GM18951 (cell line): ENCODE data around the gene PSMB8.

Experiments used
- POLR2A ChIP-seq: IDR thresholded peaks from 4 replicates; pipeline ENCODE4 v1.6.1; 2011; ENCODE audit warnings: mild to moderate bottlenecking; ENCODE audit not compliant: insufficient read length, insufficient read depth; ENCODE audit errors: extremely low read depth
- in situ Hi-C: fragments of 300-500 bp; cut with MboI; formaldehyde crosslinking; loops from one replicate; pipeline ENCODE4 v1.12.0; 2022; ENCODE audit warnings: low sequenced_read_pairs, mixed read lengths, inconsistent platforms; ENCODE audit not compliant: unreplicated experiment

The PSMB8 gene

DNA sequence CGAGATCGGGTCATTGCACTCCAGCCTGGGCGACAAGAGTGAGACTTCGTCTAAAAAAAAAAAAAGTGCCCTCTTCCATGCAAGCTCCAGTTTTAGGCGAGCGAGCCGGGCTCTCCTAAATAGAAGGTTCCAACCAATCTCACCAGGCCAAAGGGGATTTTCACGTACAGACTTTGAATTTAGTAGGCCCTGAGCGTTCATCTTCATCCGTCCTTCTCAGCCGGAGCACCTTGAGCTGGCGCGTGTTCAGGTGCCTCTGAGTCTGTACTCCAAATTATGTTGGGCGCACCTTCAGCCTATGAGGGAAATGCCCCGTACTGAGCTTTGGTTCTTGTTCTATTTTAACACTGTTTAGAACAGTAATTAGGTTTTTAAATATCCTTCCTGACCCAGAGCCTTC is 4.5 kb downstream of the PSMB8 start:
- no peak for TF ChIP-seq POLR2A
- in situ Hi-C loops = no loop called here

DNA sequence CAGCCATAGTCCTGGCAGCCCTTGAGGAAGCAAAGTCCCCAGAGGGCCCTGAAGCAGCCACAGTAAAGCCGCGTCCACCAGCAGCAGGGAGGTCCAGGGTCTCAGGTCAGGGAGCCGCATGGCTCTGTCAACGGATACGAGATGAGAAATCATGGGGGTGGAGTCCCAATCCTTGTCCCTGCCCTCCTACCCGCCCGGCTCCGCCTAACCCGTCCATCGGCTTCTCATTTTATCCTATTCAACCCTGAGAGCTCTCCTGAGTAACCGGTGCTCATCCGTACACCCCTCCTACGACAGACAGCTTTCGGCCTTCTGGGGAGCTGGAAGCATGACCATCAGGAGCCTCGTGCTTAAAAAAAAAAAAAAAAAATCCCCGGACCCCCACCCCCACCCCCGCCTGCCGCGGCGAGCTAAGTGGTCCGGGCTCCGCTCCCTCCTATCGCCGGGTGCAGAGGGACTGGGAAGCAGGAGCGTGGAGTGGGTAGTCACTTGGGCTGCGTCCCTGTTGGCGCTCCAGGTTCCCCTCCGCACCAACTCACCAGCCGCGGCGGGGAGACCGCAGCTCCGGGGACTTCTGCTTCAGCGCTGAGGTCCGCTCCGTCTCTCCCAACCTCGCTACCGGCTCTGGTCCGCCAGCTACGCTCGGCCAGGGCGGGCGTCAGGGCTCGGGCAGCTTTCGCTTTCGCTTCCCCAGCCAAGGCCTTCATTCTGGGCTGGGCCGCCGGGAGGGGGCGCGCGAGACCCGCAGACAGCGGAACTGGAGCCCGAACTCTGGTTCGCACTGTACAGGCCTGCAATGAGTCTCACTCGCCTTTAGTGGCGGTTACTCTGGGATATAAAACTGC is 5.5 kb downstream of the PSMB8 start, which contains the start of gene TAP2:
Gene TAP2, minus strand, starts transcription at position 626 of the 845 bp plus-strand sequence. Its CDS starts 506 bp downstream, at position 120.
- in situ Hi-C loops = no loop called here
- peak; percentile 82 for TF ChIP-seq POLR2A

DNA sequence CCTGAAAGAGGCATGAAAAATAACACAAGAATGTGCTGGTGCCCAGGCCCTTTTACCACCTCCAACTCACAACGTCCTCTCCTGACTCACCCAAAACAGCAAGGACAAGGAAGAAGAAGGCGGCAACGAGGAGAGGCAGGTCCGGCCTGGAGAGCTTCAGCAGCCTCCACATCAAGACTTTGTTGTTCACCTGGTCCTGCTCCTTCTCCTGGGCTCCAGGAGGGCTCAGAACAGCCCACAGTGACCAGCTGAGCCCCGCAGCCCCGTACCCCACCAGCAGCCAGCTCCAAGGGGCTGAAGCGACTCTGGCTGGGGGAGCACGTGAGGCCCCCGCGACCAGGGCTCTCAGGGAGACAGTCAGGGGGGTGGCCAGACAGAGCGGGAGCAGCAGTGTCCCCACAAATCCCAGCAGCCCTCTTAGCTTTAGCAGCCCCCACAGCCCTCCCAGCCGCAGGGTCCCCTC is 6.2 kb downstream of the PSMB8 start:
- in situ Hi-C loops = no loop called here
- no peak for TF ChIP-seq POLR2A

DNA sequence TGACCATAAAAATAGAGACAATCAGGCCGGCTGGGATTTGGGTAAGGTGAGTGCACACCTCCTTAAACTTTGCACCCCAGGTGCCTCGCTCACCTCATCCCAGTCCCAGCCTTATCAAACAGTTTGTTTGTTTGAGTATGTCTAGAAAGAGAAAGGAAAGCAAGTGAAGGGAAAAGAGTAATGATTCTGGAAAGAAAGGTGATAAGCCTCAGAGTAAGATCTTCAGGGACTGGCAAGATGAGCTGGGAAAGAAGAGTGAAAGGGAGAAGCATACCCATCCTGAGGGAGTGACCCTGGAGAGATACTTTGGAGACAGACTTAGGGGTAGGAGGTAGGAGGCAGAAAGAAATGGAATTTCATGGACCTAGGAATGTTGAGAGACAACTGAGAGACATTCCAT is 7.0 kb downstream of the PSMB8 start:
- in situ Hi-C loops = no loop called here
- no peak for TF ChIP-seq POLR2A

DNA sequence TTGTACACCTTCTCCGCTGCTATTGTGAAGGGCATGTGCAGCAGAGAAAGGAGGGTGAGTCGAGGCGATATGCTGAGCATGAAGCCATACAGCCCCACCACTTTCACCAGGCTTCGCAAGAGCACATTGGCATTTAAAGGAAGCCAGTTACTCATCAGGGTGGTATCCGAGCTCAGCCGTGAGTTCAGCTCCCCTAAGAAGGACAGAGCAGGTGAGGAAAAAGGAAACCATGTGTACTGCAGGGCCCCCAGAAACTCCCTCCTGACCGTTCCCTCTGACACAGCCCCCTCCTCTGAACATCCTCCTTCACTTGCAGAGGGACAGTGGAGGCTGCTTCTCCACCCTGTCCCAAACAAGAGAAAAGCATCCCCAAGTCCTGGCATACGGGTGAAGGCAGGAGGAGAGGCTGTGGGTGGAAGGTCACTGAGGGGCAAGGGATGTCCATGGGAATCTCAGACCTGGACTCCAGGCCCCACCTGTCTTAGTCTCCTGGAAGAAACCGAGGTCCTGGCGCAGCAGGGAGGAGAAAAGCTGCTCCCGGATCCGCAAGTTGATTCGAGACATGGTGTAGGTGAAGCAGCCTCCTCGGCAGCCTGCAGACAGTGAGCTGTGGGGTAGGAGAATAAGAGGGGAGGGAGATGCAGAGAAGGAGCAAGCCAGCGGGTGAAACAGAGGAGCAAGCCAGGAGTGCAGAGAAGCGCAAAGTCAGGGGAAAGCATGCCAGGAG is 8.5 kb downstream of the PSMB8 start:
- no peak for TF ChIP-seq POLR2A
- in situ Hi-C loops = no loop called here

DNA sequence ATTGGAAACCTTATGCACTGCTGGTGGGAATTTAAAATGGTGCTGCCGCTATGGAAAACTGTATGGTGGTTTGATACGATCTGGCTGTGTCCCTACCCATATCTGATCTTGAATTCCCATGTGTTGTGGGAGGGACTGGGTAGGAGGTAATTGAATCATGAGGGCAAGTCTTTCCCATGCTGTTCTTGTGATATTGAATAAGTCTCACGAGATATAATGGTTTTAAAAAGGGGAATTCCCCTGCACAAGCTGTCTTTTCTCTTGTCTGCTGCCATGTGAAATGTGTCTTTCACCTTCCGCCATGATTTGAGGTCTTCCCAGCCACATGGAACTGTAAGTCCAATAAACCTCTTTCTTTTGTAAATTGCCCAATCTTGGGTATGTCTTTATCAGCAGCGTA is 10.2 kb downstream of the PSMB8 start:
- TF ChIP-seq POLR2A = no peak
- in situ Hi-C loops = no loop called here

DNA sequence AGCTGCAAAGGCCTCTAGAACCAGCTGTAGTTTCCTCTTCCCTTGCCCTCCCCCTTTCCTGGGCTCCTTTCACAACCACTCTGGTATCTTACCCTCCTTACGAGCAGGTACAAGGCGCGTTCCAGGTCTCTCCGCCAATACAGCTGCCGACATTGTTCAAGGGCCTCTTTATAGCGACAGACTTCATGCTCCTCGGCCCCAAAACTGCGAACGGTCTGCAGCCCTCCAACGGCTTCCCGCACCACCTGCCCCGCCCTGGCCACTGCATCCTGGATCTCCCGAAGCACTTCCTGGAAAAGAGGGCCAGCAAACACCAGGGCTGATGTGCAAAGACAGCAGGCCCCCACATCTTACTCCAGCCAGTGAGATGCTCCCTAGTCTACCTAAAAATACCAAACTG is 11.3 kb downstream of the PSMB8 start:
- in situ Hi-C loops = no loop called here

DNA sequence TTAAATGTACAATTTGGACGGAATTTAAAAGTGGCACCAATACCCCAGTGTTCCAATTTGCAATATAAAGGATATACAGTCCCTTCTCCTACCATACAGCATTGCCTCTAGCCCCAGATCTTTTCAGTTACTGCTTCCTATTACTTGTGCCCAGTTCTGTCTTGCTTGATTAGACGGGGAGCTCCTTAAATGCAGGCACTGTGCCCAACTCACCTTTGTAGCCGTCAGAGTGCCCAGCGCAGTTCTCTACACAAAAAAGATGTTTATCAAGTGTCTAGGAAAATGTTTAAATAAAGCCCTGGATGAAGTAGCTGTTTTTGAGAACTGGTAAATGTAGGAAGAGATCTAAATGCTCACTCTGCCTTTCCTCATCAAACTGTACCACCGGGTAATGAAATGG is 12.9 kb downstream of the PSMB8 start:
- TF ChIP-seq POLR2A = no peak
- in situ Hi-C loops = no loop called here

More for the DNA sequence above, 11.3 kb downstream of the PSMB8 start:
- TF ChIP-seq POLR2A = no peak

DNA sequence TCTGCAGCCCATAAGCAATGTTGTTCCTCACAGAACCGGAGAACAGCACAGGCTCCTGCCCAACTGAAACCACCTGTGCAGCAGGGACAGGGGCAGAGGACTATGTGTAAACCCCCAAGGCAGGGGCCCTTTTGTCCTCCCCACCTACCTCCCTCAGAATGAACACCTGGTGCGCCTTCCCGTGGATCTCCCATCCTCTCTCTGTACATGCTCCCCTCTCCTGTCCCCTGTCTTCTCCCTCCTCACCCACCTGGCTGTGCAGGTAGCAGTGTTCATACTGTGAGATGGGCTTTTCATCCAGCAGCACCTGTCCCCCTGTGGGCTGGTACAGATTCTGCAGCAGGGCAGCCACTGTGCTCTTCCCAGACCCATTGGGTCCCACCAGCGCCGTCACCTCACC is 13.8 kb downstream of the PSMB8 start:
- no peak for TF ChIP-seq POLR2A
- in situ Hi-C loops = no loop called here

DNA sequence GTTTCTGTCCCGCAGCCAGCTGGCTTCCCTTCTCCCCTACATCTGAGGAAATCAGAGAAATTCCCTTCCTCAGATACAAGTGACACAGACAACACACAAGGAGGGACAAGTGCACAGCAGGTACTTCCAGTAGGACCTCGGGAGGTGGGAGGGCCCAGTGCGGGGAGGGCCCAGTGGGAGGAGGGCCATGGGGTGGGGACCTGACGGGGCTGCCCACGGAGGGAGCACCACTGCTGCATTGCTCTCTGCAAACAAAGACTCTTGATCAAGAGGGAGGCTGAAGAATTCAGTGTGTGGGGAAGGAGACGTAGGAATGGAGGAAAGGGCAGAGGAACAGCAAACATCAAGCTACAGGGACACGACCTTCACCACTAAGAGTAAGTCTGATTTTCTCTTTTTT is 14.4 kb downstream of the PSMB8 start:
- in situ Hi-C loops = no loop called here
- no peak for TF ChIP-seq POLR2A

DNA sequence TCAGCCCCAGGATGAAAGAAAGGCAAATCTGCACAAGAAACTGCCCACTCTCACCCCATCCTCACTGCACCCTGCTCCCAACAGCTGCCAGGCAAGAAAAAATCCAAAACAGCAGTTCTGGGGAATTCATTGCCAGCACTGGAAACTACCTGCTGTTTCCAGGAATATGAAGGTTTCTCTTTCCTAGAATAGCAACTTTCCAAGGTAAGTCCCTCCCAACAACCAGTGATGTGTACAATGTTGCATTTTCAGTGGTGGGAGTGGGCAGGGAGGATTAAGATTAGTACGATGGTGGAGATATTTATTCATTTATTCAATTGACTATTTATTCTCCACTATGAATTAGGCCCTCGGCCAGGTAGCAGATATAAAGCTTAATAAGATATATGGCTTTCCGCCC is 16.8 kb downstream of the PSMB8 start:
- in situ Hi-C loops = no loop called here
- TF ChIP-seq POLR2A = no peak

DNA sequence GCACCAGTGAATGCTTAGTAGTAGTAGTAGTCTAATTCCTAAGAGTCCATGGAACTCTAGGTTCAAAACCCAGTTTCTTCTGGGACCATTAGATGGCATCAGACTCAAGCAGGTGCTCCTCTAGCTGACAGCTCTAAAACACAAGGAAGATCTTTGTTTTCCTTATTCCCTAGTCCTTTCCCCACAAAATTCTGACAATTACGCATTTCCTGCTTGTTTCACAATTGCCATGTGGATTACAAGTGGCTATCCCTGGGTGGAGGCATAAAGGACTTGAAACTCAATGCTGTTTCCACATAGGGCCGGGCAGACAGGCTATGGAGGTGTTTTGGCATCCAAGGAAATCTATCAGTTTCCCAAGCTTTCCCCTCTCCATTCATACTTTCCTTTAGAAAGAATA is 17.9 kb downstream of the PSMB8 start:
- TF ChIP-seq POLR2A = no peak
- in situ Hi-C loops = no loop called here

DNA sequence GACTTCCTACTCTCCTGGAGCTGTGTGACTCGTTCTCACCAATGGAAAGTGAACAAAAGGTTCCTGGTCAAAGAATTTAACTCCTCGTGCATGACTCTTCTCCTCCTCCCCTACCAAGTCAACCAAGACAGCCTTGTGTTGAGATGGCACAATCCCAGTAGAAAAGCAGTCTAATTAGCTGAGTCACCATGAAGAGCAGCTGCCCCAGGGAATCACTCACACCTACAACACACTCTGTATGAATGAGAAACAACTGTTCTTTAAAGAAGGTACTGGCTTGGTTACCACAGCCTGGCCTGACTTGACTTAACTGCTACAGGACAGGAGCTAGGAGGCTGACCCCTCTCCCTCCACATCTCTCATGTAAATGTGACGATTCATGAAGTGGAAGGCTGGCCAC is 24.1 kb downstream of the PSMB8 start:
- no peak for TF ChIP-seq POLR2A
- in situ Hi-C loops = no loop called here

DNA sequence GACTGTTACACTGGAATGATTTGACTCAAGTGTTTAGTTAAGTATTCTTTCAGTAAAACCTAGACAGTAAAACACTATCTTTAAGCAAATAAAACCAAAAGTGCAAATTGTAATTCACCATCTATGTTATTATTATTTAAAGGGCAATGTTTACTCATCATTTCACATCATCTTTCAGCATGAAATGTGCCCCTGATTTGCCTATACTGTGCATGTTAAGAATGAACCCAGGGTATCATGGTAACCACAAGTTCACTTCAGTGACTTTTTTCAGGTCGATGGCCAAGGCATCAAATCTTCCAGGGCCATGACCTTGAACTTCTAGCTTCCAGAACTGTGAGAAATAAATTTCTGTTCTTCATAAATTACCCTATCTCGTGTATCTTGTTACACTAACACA is 25.0 kb downstream of the PSMB8 start:
- no peak for TF ChIP-seq POLR2A
- in situ Hi-C loops = no loop called here

DNA sequence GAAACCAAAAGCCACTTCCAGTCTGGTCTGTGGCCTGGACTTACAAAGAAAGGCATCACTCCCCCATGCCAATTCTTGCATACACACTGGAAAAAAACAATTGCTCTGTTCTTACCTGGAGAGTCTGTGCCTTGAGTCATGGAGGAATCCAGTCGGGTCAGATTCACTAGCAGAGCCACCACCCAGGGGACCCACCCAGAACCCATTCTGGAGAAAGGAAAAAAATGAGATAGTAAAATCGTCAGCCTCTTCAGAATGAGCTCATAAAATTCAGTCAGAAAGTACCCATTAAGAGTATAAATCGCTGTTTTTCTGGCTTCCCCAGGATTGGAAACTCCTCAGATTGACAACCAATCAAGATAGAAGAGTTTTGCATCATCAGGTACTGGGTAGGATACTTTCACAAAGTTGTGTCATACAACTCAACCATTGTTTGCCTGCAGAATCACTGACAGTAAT is 27.1 kb downstream of the PSMB8 start, which contains the start of gene HLA-DOB:
Gene HLA-DOB, minus strand, starts transcription at position 257 of the 459 bp plus-strand sequence. Its CDS starts 51 bp downstream, at position 206.
- TF ChIP-seq POLR2A = no peak

More for the DNA sequence above, 27.1 kb downstream of the PSMB8 start, which contains the start of gene HLA-DOB:
- in situ Hi-C loops = no loop called here
